ENCODE measurements around the gene ZCCHC12.

The ZCCHC12 gene

DNA sequence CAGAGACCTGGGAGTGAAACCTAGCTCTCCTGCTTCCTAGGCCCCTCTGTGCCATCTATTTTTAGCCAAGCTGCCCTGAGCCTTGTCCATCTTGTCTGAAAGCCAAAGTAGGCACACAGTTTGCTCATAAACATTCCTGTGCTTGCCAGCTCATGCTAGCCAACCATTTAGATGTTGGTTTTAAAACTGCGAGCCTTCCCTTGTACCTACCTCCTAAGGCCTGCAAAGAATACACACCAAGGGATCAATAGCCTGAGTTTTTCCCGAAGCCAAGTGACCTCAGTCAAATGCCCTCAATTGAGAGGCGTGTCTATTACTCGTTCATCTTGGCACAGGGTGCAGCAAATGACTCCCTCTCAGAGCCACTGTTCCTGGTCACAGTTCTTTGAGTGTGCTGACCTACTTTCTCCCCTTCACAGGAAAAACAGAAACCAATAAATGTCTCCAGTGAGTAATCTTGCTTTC, 48.5 kb downstream of the ZCCHC12 start:
- no peak for DNase-seq

Data from NCI-H1436 (cell line).